K562 (cell line): ENCODE measurements around the gene ZNF200. TPM values are rescaled to one million over a fixed set of nuclear protein-coding genes. Genes with fewer than 3 reads are reported as not detected.

Source experiments
- CAMTA2 ChIP-seq: fragments of 250-450 bp; sonication (Bioruptor Pico); conservative IDR thresholded peaks from 2 replicates; pipeline ENCODE4 v1.5.1; 2022
- CCAR2 ChIP-seq: fragments of 200-400 bp; formaldehyde crosslinking; IDR thresholded peaks from 2 replicates; pipeline ENCODE4 v1.6.1; 2017; ENCODE audit warnings: mild to moderate bottlenecking, low read depth, low read length
- ELK1 ChIP-seq: sonication (generic); formaldehyde crosslinking; IDR thresholded peaks from 2 replicates; pipeline ENCODE4 v1.8.1; 2022; ENCODE audit warnings: missing genetic modification reagents
- ETV5 ChIP-seq: sonication (generic); formaldehyde crosslinking; IDR thresholded peaks from 2 replicates; pipeline ENCODE4 v1.4.0; 2020; ENCODE audit warnings: low read depth, mild to moderate bottlenecking, missing genetic modification reagents
- GATAD2B ChIP-seq: fragments of 450-650 bp; IDR thresholded peaks from 2 replicates; pipeline ENCODE4 v1.6.1; 2017; ENCODE audit warnings: mild to moderate bottlenecking, borderline replicate concordance
- GTF2E2 ChIP-seq: fragments of 200-800 bp; sonication (Bioruptor generic); IDR thresholded peaks from 2 replicates; pipeline ENCODE4 v1.6.1; 2016; ENCODE audit warnings: missing genetic modification characterization, missing compliant biosample characterization
- HLTF ChIP-seq: fragments of 450-650 bp; IDR thresholded peaks from 2 replicates; pipeline ENCODE4 v1.6.1; 2016
- HOXB6 ChIP-seq: fragments of 250-450 bp; sonication (Bioruptor Pico); IDR thresholded peaks from 2 replicates; pipeline ENCODE4 v1.5.1; 2022; ENCODE audit warnings: mild to moderate bottlenecking, borderline replicate concordance
- MXD1 ChIP-seq: fragments of 250-450 bp; sonication (Bioruptor Pico); IDR thresholded peaks from 2 replicates; pipeline ENCODE4 v1.8.0; 2021; ENCODE audit warnings: borderline replicate concordance, mild to moderate bottlenecking, moderate library complexity; ENCODE audit not compliant: poor library complexity, severe bottlenecking
- NCOR1 ChIP-seq: fragments of 450-650 bp; IDR thresholded peaks from 2 replicates; pipeline ENCODE4 v1.6.1; 2016; ENCODE audit warnings: mild to moderate bottlenecking, moderate library complexity
- POLR2H ChIP-seq: IDR thresholded peaks from 2 replicates; pipeline ENCODE4 v1.6.1; 2016; ENCODE audit warnings: missing genetic modification characterization, low read depth, mild to moderate bottlenecking, control low read depth, missing compliant biosample characterization, moderate library complexity
- SIN3A ChIP-seq, 2 experiments: fragments of 150-350 bp in 1 of 2; IDR thresholded peaks; 2 replicates each; pipeline ENCODE4 v1.6.1; 2011 to 2016; ENCODE audit warnings: borderline replicate concordance in 2 of 2, low read depth in 2 of 2, low read length in 2 of 2, mild to moderate bottlenecking in 2 of 2, moderate library complexity in 2 of 2; ENCODE audit not compliant: control insufficient read depth in 1 of 2
- TGIF2 ChIP-seq: sonication (generic); formaldehyde crosslinking; IDR thresholded peaks from 2 replicates; pipeline ENCODE4 v1.8.1; 2022; ENCODE audit warnings: mild to moderate bottlenecking, missing genetic modification reagents, moderate library complexity
- ZFP36 ChIP-seq: fragments of 150-350 bp; IDR thresholded peaks from 2 replicates; pipeline ENCODE4 v1.6.1; 2018; ENCODE audit warnings: low read length, low read depth; ENCODE audit not compliant: partially characterized antibody
- ZNF696 ChIP-seq: fragments of 250-450 bp; sonication (Bioruptor Pico); conservative IDR thresholded peaks from 2 replicates; pipeline ENCODE4 v1.4.0; 2020; ENCODE audit warnings: mild to moderate bottlenecking, moderate library complexity
- ZNF717 ChIP-seq: fragments of 250-450 bp; sonication (Bioruptor Pico); IDR thresholded peaks from 2 replicates; pipeline ENCODE4 v1.5.0; 2021
- polyA plus RNA-seq, 8 experiments: library from polyadenylated mRNA; depleted of rRNA in 4 of 8; stranded (reverse) in 5 of 8; unstranded in 3 of 8; fragments of >200 nt; fragmentation: Nextera tagmentation in 2 of 8; fragmentation: Illumina TruSeq in 1 of 8; extraction: Ambion mirVana in 2 of 8; extraction: Trizol in 1 of 8; gene quantifications; 2 replicates each; pipeline versions ENCODE4 v1.2.1 to v1.2.3, GENCODE V29; 2011 to 2014; ENCODE audit warnings: inconsistent platforms in 1 of 8, missing spikeins in 1 of 8
- total RNA-seq, 7 experiments: library from RNA; depleted of rRNA in 6 of 7; stranded (reverse); fragments of >200 nt in 6 of 7; fragmentation: Illumina TruSeq in 2 of 7; extraction: Trizol in 2 of 7; gene quantifications; 2 replicates each; pipeline versions ENCODE4 v1.2.1 to v1.2.3, GENCODE V29; 2011 to 2021; ENCODE audit warnings: low replicate concordance in 1 of 7
- TF ChIP-seq, protein P1 (sequence below): fragments of 250-450 bp; sonication (Bioruptor Pico); IDR thresholded peaks from 2 replicates; pipeline ENCODE4 v1.4.0; 2020; ENCODE audit warnings: mild to moderate bottlenecking, moderate library complexity
- TF ChIP-seq, protein P2 (sequence below): fragments of 250-450 bp; sonication (Bioruptor Pico); IDR thresholded peaks from 2 replicates; pipeline ENCODE4 v1.8.0; 2022; ENCODE audit warnings: moderate library complexity, mild to moderate bottlenecking, inconsistent platforms
- TF ChIP-seq, protein P3 (sequence below): fragments of 250-450 bp; sonication (Bioruptor Pico); IDR thresholded peaks from 2 replicates; pipeline ENCODE4 v1.4.0; 2020; ENCODE audit warnings: mild to moderate bottlenecking, moderate library complexity

The ZNF200 gene
- total and polyA plus RNA-seq, 9 of the 15 experiments (the other 6 are each of a cell fraction or from before 2014, with no cell fraction given), result 4.8 to 14.5 (median 9.2) TPM

- TF ChIP-seq CAMTA2 (CRISPR knock-in tag), result no peak
- TF ChIP-seq, protein P1, sequence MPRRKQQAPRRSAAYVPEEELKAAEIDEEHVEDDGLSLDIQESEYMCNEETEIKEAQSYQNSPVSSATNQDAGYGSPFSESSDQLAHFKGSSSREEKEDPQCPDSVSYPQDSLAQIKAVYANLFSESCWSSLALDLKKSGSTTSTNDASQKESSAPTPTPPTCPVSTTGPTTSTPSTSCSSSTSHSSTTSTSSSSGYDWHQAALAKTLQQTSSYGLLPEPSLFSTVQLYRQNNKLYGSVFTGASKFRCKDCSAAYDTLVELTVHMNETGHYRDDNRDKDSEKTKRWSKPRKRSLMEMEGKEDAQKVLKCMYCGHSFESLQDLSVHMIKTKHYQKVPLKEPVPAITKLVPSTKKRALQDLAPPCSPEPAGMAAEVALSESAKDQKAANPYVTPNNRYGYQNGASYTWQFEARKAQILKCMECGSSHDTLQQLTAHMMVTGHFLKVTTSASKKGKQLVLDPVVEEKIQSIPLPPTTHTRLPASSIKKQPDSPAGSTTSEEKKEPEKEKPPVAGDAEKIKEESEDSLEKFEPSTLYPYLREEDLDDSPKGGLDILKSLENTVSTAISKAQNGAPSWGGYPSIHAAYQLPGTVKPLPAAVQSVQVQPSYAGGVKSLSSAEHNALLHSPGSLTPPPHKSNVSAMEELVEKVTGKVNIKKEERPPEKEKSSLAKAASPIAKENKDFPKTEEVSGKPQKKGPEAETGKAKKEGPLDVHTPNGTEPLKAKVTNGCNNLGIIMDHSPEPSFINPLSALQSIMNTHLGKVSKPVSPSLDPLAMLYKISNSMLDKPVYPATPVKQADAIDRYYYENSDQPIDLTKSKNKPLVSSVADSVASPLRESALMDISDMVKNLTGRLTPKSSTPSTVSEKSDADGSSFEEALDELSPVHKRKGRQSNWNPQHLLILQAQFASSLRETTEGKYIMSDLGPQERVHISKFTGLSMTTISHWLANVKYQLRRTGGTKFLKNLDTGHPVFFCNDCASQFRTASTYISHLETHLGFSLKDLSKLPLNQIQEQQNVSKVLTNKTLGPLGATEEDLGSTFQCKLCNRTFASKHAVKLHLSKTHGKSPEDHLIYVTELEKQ, result no peak
- TF ChIP-seq ZFP36, result no peak
- TF ChIP-seq ZNF696 (CRISPR knock-in tag), result no peak
- TF ChIP-seq, protein P2, sequence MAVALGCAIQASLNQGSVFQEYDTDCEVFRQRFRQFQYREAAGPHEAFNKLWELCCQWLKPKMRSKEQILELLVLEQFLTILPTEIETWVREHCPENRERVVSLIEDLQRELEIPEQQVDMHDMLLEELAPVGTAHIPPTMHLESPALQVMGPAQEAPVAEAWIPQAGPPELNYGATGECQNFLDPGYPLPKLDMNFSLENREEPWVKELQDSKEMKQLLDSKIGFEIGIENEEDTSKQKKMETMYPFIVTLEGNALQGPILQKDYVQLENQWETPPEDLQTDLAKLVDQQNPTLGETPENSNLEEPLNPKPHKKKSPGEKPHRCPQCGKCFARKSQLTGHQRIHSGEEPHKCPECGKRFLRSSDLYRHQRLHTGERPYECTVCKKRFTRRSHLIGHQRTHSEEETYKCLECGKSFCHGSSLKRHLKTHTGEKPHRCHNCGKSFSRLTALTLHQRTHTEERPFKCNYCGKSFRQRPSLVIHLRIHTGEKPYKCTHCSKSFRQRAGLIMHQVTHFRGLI (CRISPR knock-in tag), result no peak
- TF ChIP-seq GATAD2B, result peak; percentile 13; the same call in 1 of the 2 replicates
- TF ChIP-seq ZNF717 (CRISPR knock-in tag), result no peak
- TF ChIP-seq MXD1 (CRISPR knock-in tag), result peak; percentile 71
- peak; percentile 57 for TF ChIP-seq TGIF2 (CRISPR knock-in tag)
- no peak for TF ChIP-seq ETV5
- no peak for TF ChIP-seq HOXB6 (CRISPR knock-in tag)
- no peak for TF ChIP-seq GTF2E2
- peak; percentile 44; the same call in 1 of the 2 replicates for TF ChIP-seq POLR2H
- TF ChIP-seq NCOR1, result no peak
- TF ChIP-seq, protein P3, sequence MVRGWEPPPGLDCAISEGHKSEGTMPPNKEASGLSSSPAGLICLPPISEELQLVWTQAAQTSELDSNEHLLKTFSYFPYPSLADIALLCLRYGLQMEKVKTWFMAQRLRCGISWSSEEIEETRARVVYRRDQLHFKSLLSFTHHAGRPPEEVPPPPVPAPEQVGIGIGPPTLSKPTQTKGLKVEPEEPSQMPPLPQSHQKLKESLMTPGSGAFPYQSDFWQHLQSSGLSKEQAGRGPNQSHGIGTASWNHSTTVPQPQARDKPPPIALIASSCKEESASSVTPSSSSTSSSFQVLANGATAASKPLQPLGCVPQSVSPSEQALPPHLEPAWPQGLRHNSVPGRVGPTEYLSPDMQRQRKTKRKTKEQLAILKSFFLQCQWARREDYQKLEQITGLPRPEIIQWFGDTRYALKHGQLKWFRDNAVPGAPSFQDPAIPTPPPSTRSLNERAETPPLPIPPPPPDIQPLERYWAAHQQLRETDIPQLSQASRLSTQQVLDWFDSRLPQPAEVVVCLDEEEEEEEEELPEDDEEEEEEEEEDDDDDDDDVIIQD, result no peak
- no peak for TF ChIP-seq CCAR2
- TF ChIP-seq HLTF, result no peak
- TF ChIP-seq SIN3A (IDR thresholded peaks at IDR 0.05; ENCODE audit: borderline replicate concordance in 2 of 2, control insufficient read depth in 1 of 2, low read depth in 2 of 2, low read length in 2 of 2), result peak in 1 of 2 experiments; percentile 71; a peak in 1 of 4 replicates
- no peak for TF ChIP-seq ELK1 (CRISPR knock-in tag)
Observed at GRCh38 chr16:3264137-3265036, 29.4 kb upstream of the ZNF200 start (continued).
